HFF-Myc (cell line): ENCODE data around the gene COL4A4.

Experiments
- DNase-seq: peaks from one replicate; pipeline ENCODE4 v3.0.0-alpha.2; 2011; ENCODE audit warnings: low read depth; ENCODE audit errors: extremely low read depth
- H3K4me3 ChIP-seq: replicated peaks from 2 replicates; pipeline ENCODE4 v1.5.1; 2011; ENCODE audit warnings: low read depth, mild to moderate bottlenecking, control low read depth, low read length
- CTCF ChIP-seq: IDR thresholded peaks from 2 replicates; pipeline ENCODE4 v1.5.1; 2012; ENCODE audit warnings: mild to moderate bottlenecking, low read depth, low read length, control low read depth; ENCODE audit errors: missing control alignments

COL4A4 gene

GRCh38 chr2:226956659-226957058 lies 207.3 kb downstream of the COL4A4 start:
- no peak for TF ChIP-seq CTCF
- DNase-seq: no peak
- no peak overlapping the region for H3K4me3 ChIP-seq

GRCh38 chr2:226953826-226954225 lies 210.2 kb downstream of the COL4A4 start:
- no peak for DNase-seq
- no peak for TF ChIP-seq CTCF

GRCh38 chr2:226953206-226953605 lies 210.8 kb downstream of the COL4A4 start:
- DNase-seq: no peak
- no peak for TF ChIP-seq CTCF
- H3K4me3 ChIP-seq: no peak overlapping the region

More at GRCh38 chr2:226953826-226954225, 210.2 kb downstream of the COL4A4 start:
- H3K4me3 ChIP-seq: no peak overlapping the region
